Skeletal muscle tissue (tissue), 4 donors: ENCODE measurements around the gene NKX2-8. TPM values are rescaled to one million over a fixed set of nuclear protein-coding genes. Genes with fewer than 3 reads are reported as not detected.
"Not testable (repeated sequence)": the region's sequence is repeated elsewhere in the genome, so short reads cannot be mapped to it uniquely, and the experiment has no call there.

ENCODE experiments used
- H3K27ac ChIP-seq: one replicate; pipeline ENCODE4 v1.7.0; 2013; ENCODE audit warnings: mild to moderate bottlenecking, low read depth, low read length, inconsistent platforms
- H3K27me3 ChIP-seq, 3 donors: one replicate each; pipeline ENCODE4 v1.7.0; 2013; ENCODE audit warnings: low read length in 3 of 3; ENCODE audit not compliant: control insufficient read depth in 3 of 3, insufficient read depth in 3 of 3
- H3K36me3 ChIP-seq, 3 donors: one replicate each; pipeline ENCODE4 v1.7.0; 2013; ENCODE audit warnings: low read length in 3 of 3; ENCODE audit not compliant: control insufficient read depth in 3 of 3, insufficient read depth in 3 of 3
- H3K4me1 ChIP-seq, 3 donors: one replicate each; pipeline ENCODE4 v1.7.0; 2013; ENCODE audit warnings: low read length in 3 of 3, mild to moderate bottlenecking in 3 of 3; ENCODE audit not compliant: control insufficient read depth in 3 of 3, insufficient read depth in 3 of 3
- H3K4me3 ChIP-seq, 3 donors: one replicate each; pipeline ENCODE4 v1.7.0; 2013; ENCODE audit warnings: low read length in 3 of 3
- H3K9ac ChIP-seq, 3 donors: one replicate each; pipeline ENCODE4 v1.7.0; 2013; ENCODE audit warnings: low read length in 3 of 3, mild to moderate bottlenecking in 3 of 3, moderate library complexity in 2 of 3, low read depth in 1 of 3
- H3K9me3 ChIP-seq, 3 donors: one replicate each; pipeline ENCODE4 v1.7.0; 2013; ENCODE audit warnings: low read length in 3 of 3; ENCODE audit not compliant: control insufficient read depth in 3 of 3
- total RNA-seq: library from RNA; depleted of rRNA; stranded (reverse); fragments of >200 nt; gene quantifications from one replicate; pipeline ENCODE4 v1.2.3, GENCODE V29; 2014
- donor health status: Osteomylitis.

NKX2-8 gene
- total RNA-seq, 1 donor from 2014 or later = not detected

DNA sequence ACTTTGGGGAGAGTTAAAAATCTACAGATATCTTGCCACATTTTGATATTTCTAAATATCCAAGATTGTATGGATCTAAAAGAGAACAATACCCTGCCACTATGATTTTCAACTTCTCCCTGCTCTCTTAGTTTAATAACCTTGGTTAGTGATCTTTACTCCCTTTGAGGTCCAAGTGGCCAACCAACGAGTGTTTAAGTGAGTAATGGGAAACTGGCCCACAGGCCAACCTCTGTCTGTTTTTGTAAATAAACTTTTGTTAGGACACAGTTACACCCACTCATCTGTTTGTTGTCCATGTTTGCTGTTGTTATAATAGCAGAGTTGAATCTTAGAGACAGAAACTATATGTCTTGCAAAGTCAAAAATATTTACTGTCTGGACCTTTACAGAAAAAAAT lies 31.5 kb downstream of the NKX2-8 start:
- Histone ChIP-seq H3K9me3 (no peaks in the 10 kb centered on the region), H3K36me3 (no peaks in the 10 kb centered on the region), H3K4me1 (no peaks in the 10 kb centered on the region), H3K4me3 (no peak overlapping the region), H3K27ac (no peak overlapping the region), H3K27me3 (peaks cover 0 to 11% (median 0%) of the 10 kb centered on the region in 3 donors), H3K9ac (no peak overlapping the region)

DNA sequence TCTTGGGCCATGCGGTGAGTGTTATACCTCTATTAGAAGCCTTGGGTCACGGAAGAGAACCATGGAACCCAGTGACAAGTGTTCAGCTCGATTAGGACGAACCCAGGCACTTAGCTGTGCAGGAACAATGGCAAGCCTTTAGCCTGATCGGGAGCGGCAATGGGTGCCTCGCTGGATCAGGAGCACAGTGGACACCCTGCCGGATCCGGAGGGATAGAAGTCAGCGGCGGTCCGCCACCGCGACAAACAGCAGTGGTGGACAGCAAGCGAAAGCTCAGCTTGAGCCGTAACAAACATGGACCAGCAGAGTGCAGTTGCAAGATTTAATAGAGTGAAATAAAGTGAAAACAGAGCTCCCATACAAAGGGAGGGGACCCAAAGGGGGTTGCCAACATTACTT lies 38.1 kb downstream of the NKX2-8 start:
- H3K27me3 ChIP-seq = peaks cover 3 to 17% (median 6%) of the 10 kb centered on the region in 3 donors
- H3K27ac ChIP-seq, H3K9ac ChIP-seq, H3K4me1 ChIP-seq, H3K36me3 ChIP-seq, H3K4me3 ChIP-seq, H3K9me3 ChIP-seq: not testable (repeated sequence)

DNA sequence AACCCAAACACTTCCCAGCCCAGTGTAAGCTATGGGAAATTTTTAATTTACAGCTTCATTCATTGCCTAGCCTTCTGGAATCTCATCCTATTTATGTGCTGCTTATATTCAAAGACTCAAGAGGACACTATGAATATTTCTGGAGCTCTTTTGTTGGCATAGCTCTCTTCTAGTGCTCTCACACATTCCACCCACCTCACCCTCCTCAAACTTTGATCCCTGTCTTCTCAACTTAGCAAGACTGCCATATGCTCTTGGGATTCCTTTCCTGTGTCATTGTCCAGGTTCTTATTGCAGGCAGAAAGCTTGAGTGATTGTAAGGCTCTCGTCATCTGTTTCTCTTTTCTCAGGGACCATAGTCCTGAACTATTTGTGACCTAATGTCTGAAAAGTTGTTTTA lies 44.4 kb downstream of the NKX2-8 start:
- no peak overlapping the region for H3K9ac ChIP-seq
- H3K27me3 ChIP-seq = peaks cover 7 to 15% (median 7%) of the 10 kb centered on the region in 3 donors
- no peaks in the 10 kb centered on the region for H3K36me3 ChIP-seq
- H3K4me1 ChIP-seq = no peaks in the 10 kb centered on the region
- H3K4me3 ChIP-seq = no peak overlapping the region
- no peak overlapping the region for H3K27ac ChIP-seq
- peaks cover 0 to 2% (median 0%) of the 10 kb centered on the region in 3 donors for H3K9me3 ChIP-seq

Other genes with a start within 250 kb of the NKX2-8 start
- gene NKX2-1, start 62.4 kb downstream of the NKX2-8 start, total RNA-seq = not detected
- 0.52 TPM for gene PAX9, start 79.2 kb upstream of the NKX2-8 start, total RNA-seq